PFSK-1 (cell line): Measurements from ENCODE around the gene CALY.
A peak's percentile ranks its signal among the peaks of the same experiment; 100 is the strongest.

ENCODE experiments used
- FOXP2 ChIP-seq: optimal IDR thresholded peaks from 2 replicates; pipeline ENCODE3; 2011; ENCODE audit warnings: borderline replicate concordance, control low read depth, inconsistent platforms; ENCODE audit not compliant: insufficient read depth; ENCODE audit errors: extremely low read length, extremely low read depth
- POLR2AphosphoS5 ChIP-seq: IDR thresholded peaks from 2 replicates; pipeline ENCODE4 v1.6.1; 2012; ENCODE audit warnings: low read depth, mild to moderate bottlenecking, control low read depth, low read length, moderate library complexity
- SIN3A ChIP-seq: IDR thresholded peaks from 2 replicates; pipeline ENCODE4 v1.6.1; 2012; ENCODE audit warnings: mild to moderate bottlenecking, low read length, moderate library complexity, borderline replicate concordance; ENCODE audit not compliant: insufficient read depth
- TAF1 ChIP-seq: IDR thresholded peaks from 2 replicates; pipeline ENCODE4 v1.6.1; 2012; ENCODE audit warnings: low read length, control low read depth, borderline replicate concordance; ENCODE audit not compliant: insufficient read depth
- TF ChIP-seq, protein P1 (sequence below), 2 experiments: IDR thresholded peaks; 2 replicates each; pipeline versions ENCODE4 v1.6.1 to v1.8.0; 2011 to 2012; ENCODE audit warnings: low read depth in 2 of 2, low read length in 2 of 2, control low read depth in 1 of 2, inconsistent platforms in 1 of 2, mild to moderate bottlenecking in 1 of 2, moderate library complexity in 1 of 2; ENCODE audit not compliant: insufficient read depth in 1 of 2

CALY gene

DNA sequence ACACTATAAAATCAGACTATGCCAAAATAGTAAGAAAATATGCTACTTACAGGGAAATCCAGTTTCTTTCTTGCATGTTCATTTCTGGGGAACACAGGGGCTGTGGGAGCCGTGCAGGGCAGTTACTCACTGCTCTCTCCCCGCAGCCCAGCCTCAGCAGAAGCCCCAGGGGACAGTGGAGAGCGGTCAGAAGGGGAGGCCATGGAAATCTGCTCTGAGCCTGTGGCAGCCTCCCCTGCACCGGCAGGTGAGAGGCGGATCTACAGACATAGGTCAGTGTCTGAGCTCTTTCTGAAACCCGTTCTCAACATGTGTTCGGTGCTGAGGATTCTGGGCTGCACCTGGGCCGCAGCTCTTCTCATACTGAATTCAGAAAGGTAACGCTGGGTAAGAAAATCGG, 25.1 kb downstream of the CALY start:
- TF ChIP-seq SIN3A = no peak
- no peak for TF ChIP-seq POLR2AphosphoS5
- no peak for TF ChIP-seq TAF1
- TF ChIP-seq, protein P1, sequence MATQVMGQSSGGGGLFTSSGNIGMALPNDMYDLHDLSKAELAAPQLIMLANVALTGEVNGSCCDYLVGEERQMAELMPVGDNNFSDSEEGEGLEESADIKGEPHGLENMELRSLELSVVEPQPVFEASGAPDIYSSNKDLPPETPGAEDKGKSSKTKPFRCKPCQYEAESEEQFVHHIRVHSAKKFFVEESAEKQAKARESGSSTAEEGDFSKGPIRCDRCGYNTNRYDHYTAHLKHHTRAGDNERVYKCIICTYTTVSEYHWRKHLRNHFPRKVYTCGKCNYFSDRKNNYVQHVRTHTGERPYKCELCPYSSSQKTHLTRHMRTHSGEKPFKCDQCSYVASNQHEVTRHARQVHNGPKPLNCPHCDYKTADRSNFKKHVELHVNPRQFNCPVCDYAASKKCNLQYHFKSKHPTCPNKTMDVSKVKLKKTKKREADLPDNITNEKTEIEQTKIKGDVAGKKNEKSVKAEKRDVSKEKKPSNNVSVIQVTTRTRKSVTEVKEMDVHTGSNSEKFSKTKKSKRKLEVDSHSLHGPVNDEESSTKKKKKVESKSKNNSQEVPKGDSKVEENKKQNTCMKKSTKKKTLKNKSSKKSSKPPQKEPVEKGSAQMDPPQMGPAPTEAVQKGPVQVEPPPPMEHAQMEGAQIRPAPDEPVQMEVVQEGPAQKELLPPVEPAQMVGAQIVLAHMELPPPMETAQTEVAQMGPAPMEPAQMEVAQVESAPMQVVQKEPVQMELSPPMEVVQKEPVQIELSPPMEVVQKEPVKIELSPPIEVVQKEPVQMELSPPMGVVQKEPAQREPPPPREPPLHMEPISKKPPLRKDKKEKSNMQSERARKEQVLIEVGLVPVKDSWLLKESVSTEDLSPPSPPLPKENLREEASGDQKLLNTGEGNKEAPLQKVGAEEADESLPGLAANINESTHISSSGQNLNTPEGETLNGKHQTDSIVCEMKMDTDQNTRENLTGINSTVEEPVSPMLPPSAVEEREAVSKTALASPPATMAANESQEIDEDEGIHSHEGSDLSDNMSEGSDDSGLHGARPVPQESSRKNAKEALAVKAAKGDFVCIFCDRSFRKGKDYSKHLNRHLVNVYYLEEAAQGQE (IDR thresholded peaks at IDR 0.05; ENCODE audit: insufficient read depth in 1 of 2, low read depth in 2 of 2, low read length in 2 of 2) = no peak
- TF ChIP-seq FOXP2 = no peak

DNA sequence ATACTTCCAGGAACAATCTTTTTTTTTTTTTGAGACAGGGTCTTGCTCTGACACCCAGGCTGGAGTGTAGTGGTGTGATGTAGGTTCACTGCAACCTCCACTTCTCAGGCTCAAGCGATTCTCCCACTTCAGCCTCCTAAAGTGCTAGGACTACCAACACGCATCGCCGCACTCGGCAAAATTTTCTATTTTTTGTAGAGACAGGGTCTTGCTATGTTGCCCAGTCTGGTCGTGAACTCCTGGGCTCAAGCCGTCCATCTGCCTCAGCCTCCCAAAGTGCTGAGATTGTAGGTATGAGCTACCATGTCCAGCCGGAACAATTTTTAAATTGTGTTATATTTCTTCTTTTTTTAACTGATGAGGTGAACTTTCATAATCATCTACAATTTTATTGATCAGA, 25.9 kb downstream of the CALY start:
- TF ChIP-seq POLR2AphosphoS5 (no peak), TAF1 (no peak), FOXP2 (no peak), SIN3A (no peak)
- TF ChIP-seq, protein P1 (IDR thresholded peaks at IDR 0.05; ENCODE audit: insufficient read depth in 1 of 2, low read depth in 2 of 2, low read length in 2 of 2) = no peak

DNA sequence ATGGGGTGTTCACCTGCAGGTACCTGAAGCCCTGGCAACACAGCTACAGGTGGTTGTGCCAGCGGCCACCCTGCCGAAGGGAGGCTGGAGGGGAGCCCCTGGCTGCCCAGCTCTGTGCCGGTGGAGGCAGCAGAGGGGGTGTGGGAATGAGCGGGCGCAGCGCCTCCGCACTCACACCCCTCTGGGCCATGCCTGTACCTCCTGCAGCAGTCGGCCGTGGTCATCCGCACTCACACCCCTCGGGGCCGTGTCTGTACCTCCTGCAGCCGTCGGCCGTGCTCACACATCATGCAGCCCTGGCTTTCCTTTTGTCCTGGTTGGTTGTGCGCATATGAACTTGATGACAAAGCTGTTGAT, 26.3 kb downstream of the CALY start:
- TF ChIP-seq TAF1 = no peak
- TF ChIP-seq POLR2AphosphoS5 = no peak
- TF ChIP-seq, protein P1 (IDR thresholded peaks at IDR 0.05; ENCODE audit: insufficient read depth in 1 of 2, low read depth in 2 of 2, low read length in 2 of 2) = no peak
- no peak for TF ChIP-seq SIN3A
- TF ChIP-seq FOXP2 = no peak

DNA sequence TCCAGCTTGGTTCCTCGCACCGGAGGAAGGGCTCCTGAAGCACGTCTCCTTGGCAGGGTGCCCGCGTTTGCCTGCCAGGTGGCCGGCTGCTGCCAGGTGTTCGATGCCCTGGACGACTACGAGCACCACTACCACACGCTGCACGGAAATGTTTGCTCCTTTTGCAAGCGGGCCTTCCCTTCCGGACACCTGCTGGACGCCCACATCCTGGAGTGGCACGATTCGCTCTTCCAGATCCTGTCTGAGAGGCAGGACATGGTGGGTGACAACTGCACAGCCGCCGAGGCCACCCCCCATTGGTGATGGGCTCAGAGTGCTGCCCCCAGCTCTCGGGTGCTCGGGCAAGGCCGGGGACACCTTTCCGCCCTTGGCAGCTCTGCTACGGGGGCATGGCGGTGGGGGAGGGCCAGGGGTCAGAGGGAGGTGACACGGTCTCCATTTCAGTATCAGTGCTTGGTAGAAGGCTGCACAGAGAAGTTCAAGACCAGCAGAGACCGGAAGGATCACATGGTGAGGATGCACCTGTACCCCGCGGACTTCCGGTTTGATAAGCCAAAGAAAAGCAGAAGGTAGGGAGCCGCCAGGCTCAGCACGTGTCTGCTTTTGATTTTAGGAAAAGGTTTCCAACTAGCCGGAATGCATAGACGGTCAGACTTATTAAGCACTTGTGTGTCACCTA, 26.8 kb downstream of the CALY start:
- TF ChIP-seq, protein P1 (IDR thresholded peaks at IDR 0.05; ENCODE audit: insufficient read depth in 1 of 2, low read depth in 2 of 2, low read length in 2 of 2) = no peak
- TF ChIP-seq POLR2AphosphoS5 = no peak

DNA sequence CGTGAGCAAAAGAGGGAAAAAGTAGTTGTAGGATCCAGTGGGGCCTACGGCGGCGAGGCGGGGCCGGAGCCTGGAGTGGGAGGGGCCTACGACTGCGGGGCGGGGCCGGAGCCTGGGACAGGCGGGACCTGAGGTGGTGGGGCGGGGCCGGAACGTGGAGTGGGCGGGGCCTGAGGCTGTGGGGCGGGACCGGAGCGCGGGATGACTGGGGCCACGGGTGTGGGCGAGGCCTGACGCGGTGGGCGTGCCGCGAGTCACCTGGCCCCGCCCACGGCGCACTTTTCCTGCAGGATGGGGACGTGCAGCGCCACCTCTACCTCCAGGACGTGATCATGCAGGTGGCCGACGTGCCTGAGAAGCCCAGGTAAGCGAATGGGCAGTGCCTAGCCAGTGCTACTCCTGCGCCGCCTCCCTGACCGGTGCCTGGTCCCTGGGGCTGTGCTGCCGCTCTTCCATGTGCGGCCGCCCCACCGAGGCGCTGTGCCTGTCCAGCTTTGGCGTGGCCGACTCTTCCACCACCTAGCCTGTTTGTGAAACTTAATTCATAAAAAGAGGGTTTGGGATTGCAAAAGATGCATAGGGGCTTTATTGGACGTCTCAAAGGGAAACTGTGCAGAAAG, 27.5 kb downstream of the CALY start:
- no peak for TF ChIP-seq TAF1
- peak; percentile 7 for TF ChIP-seq FOXP2
